HepG2 (cell line): ENCODE data around the gene PKP4. TPM values are rescaled to one million over a fixed set of nuclear protein-coding genes. Genes with fewer than 3 reads are reported as not detected.

Experiments
- ATAD3A ChIP-seq: sonication (generic); formaldehyde crosslinking; IDR thresholded peaks from 2 replicates; pipeline ENCODE4 v1.4.0; 2020; ENCODE audit warnings: missing genetic modification reagents
- CHCHD3 ChIP-seq: sonication (generic); formaldehyde crosslinking; IDR thresholded peaks from 2 replicates; pipeline ENCODE4 v1.8.0; 2022; ENCODE audit warnings: mild to moderate bottlenecking, missing genetic modification reagents, moderate library complexity
- ELF1 ChIP-seq: sonication (generic); formaldehyde crosslinking; IDR thresholded peaks from 2 replicates; pipeline ENCODE4 v1.4.0; 2020; ENCODE audit warnings: missing genetic modification reagents
- KDM5A ChIP-seq: fragments of 200-600 bp; sonication (generic); IDR thresholded peaks from 2 replicates; pipeline ENCODE4 v1.7.0; 2018; ENCODE audit warnings: antibody characterized with exemption, mild to moderate bottlenecking, low read length, borderline replicate concordance
- KLF15 ChIP-seq: sonication (generic); formaldehyde crosslinking; IDR thresholded peaks from 2 replicates; pipeline ENCODE4 v1.8.1; 2023; ENCODE audit warnings: borderline replicate concordance, mild to moderate bottlenecking, inconsistent platforms, missing genetic modification reagents, mixed read lengths
- NFKBIZ ChIP-seq: IDR thresholded peaks from 2 replicates; pipeline ENCODE4 v1.6.1; 2018; ENCODE audit warnings: missing genetic modification reagents, missing compliant biosample characterization
- NFYC ChIP-seq: IDR thresholded peaks from 2 replicates; pipeline ENCODE4 v1.6.1; 2016; ENCODE audit warnings: missing genetic modification reagents, missing compliant biosample characterization
- NR2F1 ChIP-seq, 2 experiments: fragments of 450-650 bp in 1 of 2; formaldehyde crosslinking in 1 of 2; IDR thresholded peaks; 2 replicates each; pipeline versions ENCODE4 v1.5.0 to v1.6.1; 2016 to 2020; ENCODE audit warnings: mild to moderate bottlenecking in 1 of 2, missing compliant biosample characterization in 1 of 2, missing genetic modification reagents in 1 of 2, moderate library complexity in 1 of 2
- POLR2G ChIP-seq: fragments of 200-400 bp; formaldehyde crosslinking; IDR thresholded peaks from 2 replicates; pipeline ENCODE4 v1.6.1; 2018; ENCODE audit warnings: mild to moderate bottlenecking, low read depth, low read length, moderate library complexity
- SMAD3 ChIP-seq: sonication (generic); formaldehyde crosslinking; IDR thresholded peaks from 2 replicates; pipeline ENCODE4 v1.4.0; 2020; ENCODE audit warnings: missing genetic modification reagents
- SPEN ChIP-seq: sonication (generic); formaldehyde crosslinking; IDR thresholded peaks from 2 replicates; pipeline ENCODE4 v1.5.1; 2020; ENCODE audit warnings: low read depth, mild to moderate bottlenecking, missing genetic modification reagents
- ZBTB26 ChIP-seq: IDR thresholded peaks from 2 replicates; pipeline ENCODE4 v1.6.1; 2016; ENCODE audit warnings: missing compliant biosample characterization, missing genetic modification reagents, borderline replicate concordance
- ZFYVE20 ChIP-seq: sonication (generic); formaldehyde crosslinking; IDR thresholded peaks from 2 replicates; pipeline ENCODE4 v1.8.0; 2023; ENCODE audit warnings: low read depth, mild to moderate bottlenecking, moderate library complexity, missing genetic modification reagents, borderline replicate concordance
- ZNF235 ChIP-seq: sonication (generic); formaldehyde crosslinking; IDR thresholded peaks from 2 replicates; pipeline ENCODE4 v1.8.1; 2023; ENCODE audit warnings: mild to moderate bottlenecking, missing genetic modification reagents, borderline replicate concordance
- ZNF318 ChIP-seq: sonication (generic); formaldehyde crosslinking; IDR thresholded peaks from 2 replicates; pipeline ENCODE4 v1.4.0; 2020; ENCODE audit warnings: mild to moderate bottlenecking, missing genetic modification reagents
- ZNF678 ChIP-seq: sonication (generic); formaldehyde crosslinking; IDR thresholded peaks from 2 replicates; pipeline ENCODE4 v1.4.0; 2020; ENCODE audit warnings: mild to moderate bottlenecking, missing genetic modification reagents
- ZNF772 ChIP-seq: sonication (generic); formaldehyde crosslinking; IDR thresholded peaks from 2 replicates; pipeline ENCODE4 v1.5.0; 2020; ENCODE audit warnings: mild to moderate bottlenecking, missing genetic modification reagents
- polyA plus RNA-seq, 8 experiments: library from polyadenylated mRNA; depleted of rRNA in 3 of 8; stranded (reverse) in 7 of 8; unstranded in 1 of 8; fragments of >200 nt; fragmentation: Illumina TruSeq in 4 of 8; extraction: Trizol in 4 of 8; gene quantifications; 2 replicates each; pipeline versions ENCODE4 v1.2.1 to v1.2.3, GENCODE V29; 2011 to 2016; ENCODE audit warnings: low read depth in 4 of 8, missing spikeins in 1 of 8, mixed read lengths in 1 of 8; ENCODE audit not compliant: insufficient read depth in 1 of 8
- total RNA-seq, 5 experiments: library from RNA; depleted of rRNA; stranded (reverse); fragments of >200 nt; fragmentation: Illumina TruSeq; extraction: Trizol; gene quantifications; 2 replicates each; pipeline ENCODE4 v1.2.3, GENCODE V29; 2016; ENCODE audit warnings: low read depth in 1 of 5
- TF ChIP-seq, protein P1 (sequence below): sonication (generic); formaldehyde crosslinking; IDR thresholded peaks from 2 replicates; pipeline ENCODE4 v1.8.0; 2022; ENCODE audit warnings: missing genetic modification reagents, low read depth, mild to moderate bottlenecking, borderline replicate concordance
- TF ChIP-seq, protein P2 (sequence below): sonication (generic); formaldehyde crosslinking; IDR thresholded peaks from 2 replicates; pipeline ENCODE4 v1.5.0; 2020; ENCODE audit warnings: missing genetic modification reagents

The PKP4 gene
- total and polyA plus RNA-seq, 2 of the 13 experiments (the other 11 are each of a cell fraction or from before 2014, with no cell fraction given), result 80.9 to 90.5 TPM

GRCh38 chr2:158456309-158457066, at the start of gene PKP4, which contains the start of gene CCDC148 (continued):
- TF ChIP-seq ZNF318 (CRISPR knock-in tag), result no peak
- no peak for TF ChIP-seq CHCHD3
- no peak for TF ChIP-seq ATAD3A (CRISPR knock-in tag)
- TF ChIP-seq, protein P1, sequence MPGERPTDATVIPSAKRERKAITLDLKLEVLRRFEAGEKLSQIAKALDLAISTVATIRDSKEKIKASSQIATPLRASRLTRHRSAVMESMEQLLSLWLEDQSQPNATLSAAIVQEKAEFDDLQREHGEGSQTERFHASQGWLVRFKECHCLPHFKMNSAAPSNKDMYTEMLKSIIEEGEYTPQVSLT (CRISPR knock-in tag), result no peak; the same call in 1 of the 2 replicates
- no peak for TF ChIP-seq ZNF235 (CRISPR knock-in tag)
- TF ChIP-seq KLF15 (CRISPR knock-in tag), result no peak
- no peak for TF ChIP-seq ZBTB26 (CRISPR knock-in tag)
- no peak for TF ChIP-seq POLR2G
- no peak for TF ChIP-seq NFKBIZ (CRISPR knock-in tag)
- no peak for TF ChIP-seq NR2F1 (CRISPR knock-in tag; IDR thresholded peaks at IDR 0.05)
- TF ChIP-seq ZNF772 (CRISPR knock-in tag), result no peak
- TF ChIP-seq ELF1, result 0 out of 2 replicates have a peak, but pooled peaks have one; percentile 16
- TF ChIP-seq ZNF678 (CRISPR knock-in tag), result no peak
- peak; percentile 91 for TF ChIP-seq NFYC
- TF ChIP-seq, protein P2, sequence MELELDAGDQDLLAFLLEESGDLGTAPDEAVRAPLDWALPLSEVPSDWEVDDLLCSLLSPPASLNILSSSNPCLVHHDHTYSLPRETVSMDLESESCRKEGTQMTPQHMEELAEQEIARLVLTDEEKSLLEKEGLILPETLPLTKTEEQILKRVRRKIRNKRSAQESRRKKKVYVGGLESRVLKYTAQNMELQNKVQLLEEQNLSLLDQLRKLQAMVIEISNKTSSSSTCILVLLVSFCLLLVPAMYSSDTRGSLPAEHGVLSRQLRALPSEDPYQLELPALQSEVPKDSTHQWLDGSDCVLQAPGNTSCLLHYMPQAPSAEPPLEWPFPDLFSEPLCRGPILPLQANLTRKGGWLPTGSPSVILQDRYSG (CRISPR knock-in tag), result no peak
- no peak for TF ChIP-seq SPEN (CRISPR knock-in tag)
- no peak for TF ChIP-seq SMAD3 (CRISPR knock-in tag)
- TF ChIP-seq ZFYVE20 (CRISPR knock-in tag), result no peak
- no peak for TF ChIP-seq KDM5A
